Cerebellar cortex (tissue), 1 donor: ENCODE results near the gene MAPK7.

Experiments
- DNase-seq: peaks from one replicate; pipeline ENCODE4 v3.0.0-alpha.2; 2015; ENCODE audit warnings: low spot score

The MAPK7 gene

GRCh38 chr17:19381361-19381740, 3.1 kb downstream of the MAPK7 start:
- no peak for DNase-seq

GRCh38 chr17:19381741-19382444, 3.6 kb downstream of the MAPK7 start:
- no peak for DNase-seq

- DNase-seq, result peak; percentile 28
Measured at GRCh38 chr17:19382531-19383444, 4.5 kb downstream of the MAPK7 start.

- DNase-seq, result peak; percentile 15
Measured at GRCh38 chr17:19383681-19384470, 5.6 kb downstream of the MAPK7 start.

- DNase-seq, result no peak
Measured at GRCh38 chr17:19384723-19385391, 6.6 kb downstream of the MAPK7 start.

GRCh38 chr17:19385521-19385983, 7.3 kb downstream of the MAPK7 start:
- no peak for DNase-seq

GRCh38 chr17:19386051-19386929, 8.0 kb downstream of the MAPK7 start:
- DNase-seq, result no peak

- peak; percentile 16 for DNase-seq
Measured at GRCh38 chr17:19386974-19387920, 8.9 kb downstream of the MAPK7 start, which contains the start of gene MFAP4. TSS of gene MFAP4 (minus strand) at chr17:19387190. CDS start at chr17:19387155, 35 bp downstream.

- peak; percentile 51 for DNase-seq
Measured at GRCh38 chr17:19387921-19388521, 9.7 kb downstream of the MAPK7 start.

- no peak for DNase-seq
Measured at GRCh38 chr17:19388791-19389785, 10.8 kb downstream of the MAPK7 start.

GRCh38 chr17:19390951-19391350, 12.7 kb downstream of the MAPK7 start:
- no peak for DNase-seq

GRCh38 chr17:19391432-19391831, 13.1 kb downstream of the MAPK7 start:
- DNase-seq, result no peak

GRCh38 chr17:19392303-19392702, 14.0 kb downstream of the MAPK7 start:
- no peak for DNase-seq

- DNase-seq, result no peak
Measured at GRCh38 chr17:19397556-19398041, 19.3 kb downstream of the MAPK7 start.

- DNase-seq, result no peak
Measured at GRCh38 chr17:19398301-19399181, 20.2 kb downstream of the MAPK7 start.

GRCh38 chr17:19399750-19400450, 21.6 kb downstream of the MAPK7 start:
- no peak for DNase-seq
